ENCODE data around the gene PCSK6. TPM values are rescaled to one million over a fixed set of nuclear protein-coding genes. Genes with fewer than 3 reads are reported as not detected.

The PCSK6 gene
- total RNA-seq, 1 experiment from 2014 or later, result 22.4 TPM

- DNase-seq (ENCODE audit: extremely low read depth, low read depth), result no peak
Observed at GRCh38 chr15:101322016-101322695, 167.4 kb downstream of the PCSK6 start.

GRCh38 chr15:101320501-101321052, 168.9 kb downstream of the PCSK6 start:
- DNase-seq (ENCODE audit: extremely low read depth, low read depth), result no peak

- DNase-seq (ENCODE audit: extremely low read depth, low read depth), result no peak
Observed at GRCh38 chr15:101318839-101319238, 170.7 kb downstream of the PCSK6 start.

- DNase-seq (ENCODE audit: extremely low read depth, low read depth), result no peak
Observed at GRCh38 chr15:101318147-101318819, 171.2 kb downstream of the PCSK6 start.

GRCh38 chr15:101317336-101317872, 172.1 kb downstream of the PCSK6 start:
- DNase-seq (ENCODE audit: extremely low read depth, low read depth), result no peak

- DNase-seq (ENCODE audit: extremely low read depth, low read depth), result no peak
Observed at GRCh38 chr15:101316529-101316928, 173.0 kb downstream of the PCSK6 start.

GRCh38 chr15:101315736-101316135, 173.8 kb downstream of the PCSK6 start:
- DNase-seq (ENCODE audit: extremely low read depth, low read depth), result no peak

- DNase-seq (ENCODE audit: extremely low read depth, low read depth), result no peak
Observed at GRCh38 chr15:101314336-101315125, 175.0 kb downstream of the PCSK6 start.

GRCh38 chr15:101313041-101313761, 176.3 kb downstream of the PCSK6 start:
- no peak for DNase-seq (ENCODE audit: extremely low read depth, low read depth)

GRCh38 chr15:101310508-101310907, 179.0 kb downstream of the PCSK6 start:
- DNase-seq (ENCODE audit: extremely low read depth, low read depth), result no peak

- no peak for DNase-seq (ENCODE audit: extremely low read depth, low read depth)
Observed at GRCh38 chr15:101310161-101310480, 179.4 kb downstream of the PCSK6 start.

- DNase-seq (ENCODE audit: extremely low read depth, low read depth), result no peak
Observed at GRCh38 chr15:101309436-101310160, 179.9 kb downstream of the PCSK6 start.

GRCh38 chr15:101308604-101309435, 180.7 kb downstream of the PCSK6 start:
- no peak for DNase-seq (ENCODE audit: extremely low read depth, low read depth)

- DNase-seq (ENCODE audit: extremely low read depth, low read depth), result no peak
Observed at GRCh38 chr15:101307897-101308603, 181.5 kb downstream of the PCSK6 start.

GRCh38 chr15:101307048-101307896, 182.2 kb downstream of the PCSK6 start:
- no peak for DNase-seq (ENCODE audit: extremely low read depth, low read depth)

GRCh38 chr15:101306341-101307047, 183.0 kb downstream of the PCSK6 start:
- no peak for DNase-seq (ENCODE audit: extremely low read depth, low read depth)

- DNase-seq (ENCODE audit: extremely low read depth, low read depth), result no peak
Observed at GRCh38 chr15:101305820-101306255, 183.7 kb downstream of the PCSK6 start.

Measured in NCI-H460 (cell line).